NCI-H1105 treated with DMSO at 0.1 percent for 48 hours (cell line): ENCODE results near the gene PRR36.
A peak's percentile ranks its signal among the peaks of the same experiment; 100 is the strongest.
"Not testable (repeated sequence)": the region's sequence is repeated elsewhere in the genome, so short reads cannot be mapped to it uniquely, and the experiment has no call there.

Experiments used
- DNase-seq: peaks from one replicate; lab custom pipeline; 2025; lab: John Stamatoyannopoulos, UW

The PRR36 gene

DNA sequence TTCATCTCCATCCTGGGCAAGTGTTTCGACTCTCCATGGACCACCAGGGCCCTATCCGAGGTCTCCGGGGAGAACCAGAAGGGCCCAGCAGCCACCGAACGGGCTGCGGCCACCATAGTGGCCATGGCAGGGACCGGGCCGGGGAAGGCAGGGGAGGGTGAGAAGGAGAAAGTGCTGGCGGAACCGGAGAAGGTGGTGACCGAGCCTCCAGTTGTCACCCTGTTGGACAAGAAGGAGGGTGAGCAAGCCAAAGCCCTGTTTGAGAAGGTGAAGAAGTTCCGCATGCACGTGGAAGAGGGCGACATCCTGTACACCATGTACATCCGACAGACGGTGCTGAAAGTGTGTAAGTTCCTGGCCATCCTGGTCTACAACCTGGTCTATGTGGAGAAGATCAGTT, 24.8 kb upstream of the PRR36 start:
- DNase-seq: no peak

DNA sequence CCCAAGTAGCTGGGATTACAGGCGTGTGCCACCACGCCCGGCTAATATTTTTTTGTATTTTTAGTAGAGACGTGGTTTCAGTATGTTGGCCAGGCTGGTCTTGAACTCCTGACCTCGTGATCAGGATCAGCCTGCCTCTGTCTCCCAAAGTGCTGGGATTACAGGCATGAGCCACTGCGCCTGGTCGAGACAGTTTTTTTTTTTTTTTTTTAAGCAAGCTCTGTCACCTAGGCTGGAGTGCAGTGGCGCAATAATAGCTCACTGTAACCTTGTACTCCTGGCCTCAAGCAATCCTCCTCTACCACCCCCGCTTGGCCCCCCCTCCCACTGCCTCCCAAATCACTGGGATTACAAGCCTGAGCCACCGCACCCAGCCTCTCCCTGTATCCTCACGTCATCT, 23.1 kb upstream of the PRR36 start:
- DNase-seq: no peak

DNA sequence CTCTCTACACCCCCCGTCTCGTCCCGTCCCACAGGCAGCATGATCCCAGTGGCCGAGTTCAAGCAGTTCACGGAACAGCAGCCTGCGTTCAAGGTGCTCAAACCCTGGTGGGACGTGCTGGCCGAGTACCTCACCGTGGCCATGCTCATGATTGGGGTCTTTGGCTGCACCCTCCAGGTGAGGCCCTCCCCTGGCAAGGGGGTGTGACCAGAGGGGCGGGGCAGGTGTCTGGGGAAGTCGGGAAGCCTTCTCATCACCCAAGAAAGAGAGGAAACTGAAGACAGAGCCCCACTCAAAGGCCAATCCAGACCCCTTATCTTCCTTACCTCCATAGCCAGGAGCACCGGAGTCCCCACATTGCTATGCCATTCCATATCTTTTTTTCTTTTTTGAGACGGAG, 21.4 kb upstream of the PRR36 start:
- DNase-seq: no peak

GRCh38 chr19:7894612-7895309, 20.6 kb upstream of the PRR36 start:
- DNase-seq: no peak

- not testable (repeated sequence) for DNase-seq
Measured at GRCh38 chr19:7893362-7894101, 19.3 kb upstream of the PRR36 start.

DNA sequence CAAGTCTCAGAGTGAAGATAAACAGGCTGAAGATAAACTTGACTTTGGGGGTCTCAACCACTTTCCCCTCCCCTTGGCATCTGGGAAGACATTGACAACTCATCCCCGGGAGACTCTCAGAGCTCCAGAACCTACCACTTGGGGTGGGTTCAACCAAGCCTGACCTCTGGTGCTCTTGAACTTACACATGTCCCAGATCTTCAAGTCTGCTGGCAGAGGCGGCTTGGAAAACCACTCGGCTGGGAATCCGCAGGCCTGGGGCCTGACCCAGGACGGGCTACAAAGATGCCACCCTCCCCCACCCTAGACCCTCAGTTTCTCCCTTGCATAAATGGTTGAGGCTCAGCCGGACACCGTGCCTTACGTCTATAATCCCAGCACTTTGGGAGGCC, 14.6 kb upstream of the PRR36 start:
- no peak for DNase-seq

DNA sequence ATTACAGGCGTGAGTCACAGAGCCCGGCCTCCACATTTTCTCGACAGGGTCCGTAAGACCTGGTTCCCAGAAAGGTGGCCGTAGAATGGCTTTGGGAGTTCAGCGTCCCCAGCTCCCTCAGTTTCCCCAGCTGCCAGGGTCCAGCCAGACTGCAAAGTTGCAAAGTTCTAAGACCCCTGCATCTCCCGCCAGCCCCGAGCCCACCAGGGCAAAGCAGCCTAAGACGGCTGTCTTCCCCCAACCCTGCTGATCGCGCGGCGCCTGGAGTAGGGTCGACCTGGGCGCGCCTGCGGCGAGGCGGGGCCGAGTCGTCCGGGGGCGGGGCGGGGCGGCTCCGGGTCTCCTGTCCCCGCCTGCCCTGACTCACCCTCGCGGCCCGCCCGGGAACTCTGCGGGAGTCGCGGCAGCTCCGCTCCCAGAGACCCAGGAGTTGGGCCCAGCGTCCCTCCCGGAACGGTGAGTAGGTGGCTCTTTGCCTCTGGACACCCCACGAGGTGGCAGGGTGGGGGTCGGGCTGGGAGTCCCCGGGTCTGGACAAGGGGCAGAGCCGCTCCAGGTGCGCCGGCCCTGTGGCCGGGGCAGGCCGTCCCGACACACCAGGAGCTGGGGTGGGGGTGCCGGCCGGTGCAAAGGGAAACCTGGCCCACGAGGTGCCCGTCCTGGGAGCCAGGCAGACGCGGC, 14.1 kb upstream of the PRR36 start, which contains the start of gene LRRC8E:
Gene LRRC8E, plus strand, starts transcription at position 366 of the 681 bp plus-strand sequence. CDS start 7,094 bp downstream, outside the sequence.
- DNase-seq: no peak

GRCh38 chr19:7887408-7888144, 13.4 kb upstream of the PRR36 start:
- DNase-seq: no peak

- no peak for DNase-seq
Measured at GRCh38 chr19:7885818-7886217, 11.6 kb upstream of the PRR36 start.

GRCh38 chr19:7883796-7884570, 9.8 kb upstream of the PRR36 start:
- no peak for DNase-seq

DNA sequence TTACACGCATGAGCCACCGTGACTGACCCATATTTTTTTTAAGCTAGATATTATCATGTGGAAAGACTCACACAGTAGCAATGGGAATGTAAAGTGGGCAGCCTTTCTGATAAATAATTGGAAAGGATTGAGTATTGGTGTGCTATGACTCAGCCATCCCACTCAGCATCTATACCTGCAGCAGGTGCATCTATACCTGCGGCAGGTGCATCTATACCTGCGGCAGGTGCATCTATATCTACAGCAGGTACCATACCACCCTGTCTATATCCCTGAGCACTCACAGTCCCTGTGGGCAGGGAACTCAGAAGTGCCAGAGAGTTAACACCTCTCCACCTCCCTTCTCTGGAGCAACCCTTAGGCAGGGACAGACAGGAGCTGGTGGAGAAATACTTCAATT, 8.9 kb upstream of the PRR36 start:
- no peak for DNase-seq

DNA sequence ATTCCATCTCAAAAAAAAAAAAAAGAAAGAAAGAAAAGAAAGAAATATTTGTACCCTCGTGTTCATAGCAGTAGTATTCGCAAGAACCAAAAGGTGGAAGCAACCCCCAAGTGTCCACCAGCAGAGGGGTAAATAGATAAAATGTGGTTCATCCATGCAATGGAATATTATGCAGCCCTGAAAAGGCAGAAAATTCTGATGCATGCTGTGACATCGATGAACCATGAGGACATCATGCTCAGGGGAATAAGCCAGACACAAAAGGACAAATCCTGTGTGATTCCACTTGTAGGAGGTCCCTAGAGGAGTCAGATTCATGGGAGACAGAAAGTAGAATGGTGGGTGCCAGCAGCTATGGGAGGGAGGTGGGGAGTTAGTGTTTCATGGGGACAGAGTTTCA, 7.7 kb upstream of the PRR36 start:
- DNase-seq: no peak

DNA sequence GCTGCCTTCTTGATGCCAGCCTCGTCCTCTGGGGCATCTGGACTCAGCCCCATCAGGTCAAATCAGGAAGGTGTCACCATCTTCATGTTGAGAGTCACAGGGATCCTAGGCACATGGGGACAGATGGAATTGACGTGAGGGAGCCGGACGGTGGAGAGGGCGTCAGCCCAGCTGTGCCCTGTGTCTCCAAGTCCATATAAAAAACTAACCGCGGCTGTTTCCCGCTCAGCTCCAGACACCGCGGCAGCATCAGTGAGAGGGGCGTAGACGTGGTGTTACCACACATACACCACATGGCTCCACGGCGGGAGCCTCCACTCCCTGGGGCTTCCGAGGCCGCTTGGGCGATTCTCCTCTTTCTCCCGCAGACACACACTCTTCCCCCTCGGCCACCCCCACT, 5.6 kb upstream of the PRR36 start:
- DNase-seq: no peak

DNA sequence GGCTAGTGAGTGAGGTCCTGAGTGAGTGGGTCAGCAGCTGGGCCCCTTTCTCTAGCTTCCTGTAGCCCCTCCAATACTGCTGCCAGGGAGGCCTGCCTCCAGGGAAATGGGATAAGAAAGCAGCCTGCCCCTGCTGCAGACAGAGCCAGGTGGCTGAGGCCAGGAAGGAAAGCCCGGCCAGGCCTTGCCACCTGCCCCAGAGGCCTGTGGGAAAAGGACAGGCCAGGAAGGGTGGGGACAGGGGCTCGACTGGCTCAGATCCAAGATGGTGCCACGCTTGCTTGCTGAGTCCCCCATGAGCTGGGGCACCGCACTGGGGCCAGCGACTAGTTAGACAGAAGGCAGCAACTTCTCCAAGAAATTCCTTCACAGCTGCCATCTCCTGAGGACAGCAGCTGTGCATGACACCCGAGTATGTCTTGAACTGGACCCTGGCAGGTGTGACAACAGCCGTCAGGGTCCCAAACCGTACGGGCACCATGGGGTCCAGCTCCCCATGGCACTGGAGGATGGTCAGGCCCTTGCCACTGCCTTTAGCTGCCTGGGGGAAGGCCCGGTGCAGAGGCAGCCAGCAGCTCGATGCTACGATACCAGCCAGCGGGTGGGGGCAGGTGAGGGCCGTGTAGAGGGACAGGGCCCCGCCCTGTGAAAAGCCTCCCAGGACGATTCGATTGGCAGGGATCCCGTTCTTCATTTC, 5.1 kb upstream of the PRR36 start:
- no peak for DNase-seq

- no peak for DNase-seq
Measured at GRCh38 chr19:7877249-7877836, 3.2 kb upstream of the PRR36 start.

DNA sequence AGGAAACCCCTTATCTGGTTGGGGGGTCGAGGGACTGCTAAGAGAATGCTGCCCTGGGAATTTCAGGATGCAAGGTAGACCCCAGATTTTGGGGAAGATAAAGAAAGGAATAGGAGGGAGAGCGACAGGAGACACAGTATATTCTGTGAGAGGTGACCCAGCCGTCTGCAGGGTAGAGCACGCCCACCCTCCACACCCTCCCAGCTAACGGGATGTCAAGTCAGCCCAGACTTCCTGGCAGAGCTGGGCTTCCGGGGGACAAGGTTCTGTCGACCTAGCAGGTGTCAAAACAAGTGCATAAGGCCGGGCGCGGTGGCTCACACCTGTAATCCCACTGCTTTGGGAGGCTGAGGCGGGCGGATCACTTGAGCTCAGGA, 695 bp upstream of the PRR36 start:
- DNase-seq: no peak

- peak; percentile 57 for DNase-seq
Measured at GRCh38 chr19:7873304-7874075, 700 bp downstream of the PRR36 start.

GRCh38 chr19:7872306-7873204, 1.6 kb downstream of the PRR36 start:
- DNase-seq: no peak
